Measurements from ENCODE around the gene ZNF181.

ZNF181 gene

GRCh38 chr19:34734537-34735103 lies 577 bp downstream of the ZNF181 start:
- in situ Hi-C loops (cut with HindIII; ENCODE audit: low pct_ligation_motif_present, low pct_unique_long_range_greater_than_20kb, low sequenced_read_pairs) = no loop called here
- DNase-seq = peak; percentile 2

GRCh38 chr19:34744896-34745690 lies 11.1 kb downstream of the ZNF181 start:
- in situ Hi-C loops (cut with HindIII; ENCODE audit: low pct_ligation_motif_present, low pct_unique_long_range_greater_than_20kb, low sequenced_read_pairs) = no loop called here
- DNase-seq = no peak

GRCh38 chr19:34757441-34757840 lies 23.4 kb downstream of the ZNF181 start:
- in situ Hi-C loops (cut with HindIII; ENCODE audit: low pct_ligation_motif_present, low pct_unique_long_range_greater_than_20kb, low sequenced_read_pairs) = no loop called here
- DNase-seq = no peak

- DNase-seq = no peak
- in situ Hi-C loops (cut with HindIII; ENCODE audit: low pct_ligation_motif_present, low pct_unique_long_range_greater_than_20kb, low sequenced_read_pairs) = no loop called here
Measured at GRCh38 chr19:34759218-34759917, 25.3 kb downstream of the ZNF181 start.

- in situ Hi-C loops (cut with HindIII; ENCODE audit: low pct_ligation_motif_present, low pct_unique_long_range_greater_than_20kb, low sequenced_read_pairs) = no loop called here
- DNase-seq = no peak
Measured at GRCh38 chr19:34766386-34766785, 32.3 kb downstream of the ZNF181 start.

GRCh38 chr19:34767951-34768350 lies 33.9 kb downstream of the ZNF181 start:
- no peak for DNase-seq
- in situ Hi-C loops (cut with HindIII; ENCODE audit: low pct_ligation_motif_present, low pct_unique_long_range_greater_than_20kb, low sequenced_read_pairs) = no loop called here

- DNase-seq = peak; percentile 80
- in situ Hi-C loops (cut with HindIII; ENCODE audit: low pct_ligation_motif_present, low pct_unique_long_range_greater_than_20kb, low sequenced_read_pairs) = no loop called here
Measured at GRCh38 chr19:34772697-34773554, 38.9 kb downstream of the ZNF181 start, which contains the start of gene ZNF599. TSS of gene ZNF599 (minus strand) at chr19:34773215. CDS start at chr19:34772841, 374 bp downstream.

- no peak for DNase-seq
- in situ Hi-C loops (cut with HindIII; ENCODE audit: low pct_ligation_motif_present, low pct_unique_long_range_greater_than_20kb, low sequenced_read_pairs) = no loop called here
Measured at GRCh38 chr19:34773555-34773864, 39.5 kb downstream of the ZNF181 start.

- in situ Hi-C loops (cut with HindIII; ENCODE audit: low pct_ligation_motif_present, low pct_unique_long_range_greater_than_20kb, low sequenced_read_pairs) = no loop called here
- no peak for DNase-seq
Measured at GRCh38 chr19:34774857-34775256, 40.8 kb downstream of the ZNF181 start.

GRCh38 chr19:34778342-34778741 lies 44.3 kb downstream of the ZNF181 start:
- DNase-seq = no peak
- in situ Hi-C loops (cut with HindIII; ENCODE audit: low pct_ligation_motif_present, low pct_unique_long_range_greater_than_20kb, low sequenced_read_pairs) = no loop called here

GRCh38 chr19:34779652-34780051 lies 45.6 kb downstream of the ZNF181 start:
- in situ Hi-C loops (cut with HindIII; ENCODE audit: low pct_ligation_motif_present, low pct_unique_long_range_greater_than_20kb, low sequenced_read_pairs) = no loop called here
- no peak for DNase-seq

- in situ Hi-C loops (cut with HindIII; ENCODE audit: low pct_ligation_motif_present, low pct_unique_long_range_greater_than_20kb, low sequenced_read_pairs) = no loop called here
Measured at GRCh38 chr19:34786236-34786635, 52.2 kb downstream of the ZNF181 start.

GRCh38 chr19:34787059-34787824 lies 53.2 kb downstream of the ZNF181 start:
- DNase-seq = no peak
- in situ Hi-C loops (cut with HindIII; ENCODE audit: low pct_ligation_motif_present, low pct_unique_long_range_greater_than_20kb, low sequenced_read_pairs) = no loop called here

More at GRCh38 chr19:34786236-34786635, 52.2 kb downstream of the ZNF181 start:
- no peak for DNase-seq

- DNase-seq = no peak
- in situ Hi-C loops (cut with HindIII; ENCODE audit: low pct_ligation_motif_present, low pct_unique_long_range_greater_than_20kb, low sequenced_read_pairs) = no loop called here
Measured at GRCh38 chr19:34788074-34788473, 54.0 kb downstream of the ZNF181 start.

- no peak for DNase-seq
- in situ Hi-C loops (cut with HindIII; ENCODE audit: low pct_ligation_motif_present, low pct_unique_long_range_greater_than_20kb, low sequenced_read_pairs) = no loop called here
Measured at GRCh38 chr19:34793565-34793964, 59.5 kb downstream of the ZNF181 start.

- no peak for DNase-seq
- in situ Hi-C loops (cut with HindIII; ENCODE audit: low pct_ligation_motif_present, low pct_unique_long_range_greater_than_20kb, low sequenced_read_pairs) = no loop called here
Measured at GRCh38 chr19:34794066-34794960, 60.3 kb downstream of the ZNF181 start.

Data from ACHN (cell line).